HG02884 (cell line): ENCODE data around the gene CACNA1C.

Experiments used
- ATAC-seq: cut with Tn5 transposase; IDR thresholded peaks from one replicate; pipeline ENCODE4 v1.9.1; 2021; ENCODE audit warnings: mild to moderate bottlenecking, moderate library complexity; ENCODE audit not compliant: unreplicated experiment

Gene CACNA1C

GRCh38 chr12:2191534-2192153 lies 138.9 kb downstream of the CACNA1C start:
- no peak for ATAC-seq

GRCh38 chr12:2192231-2192630 lies 139.4 kb downstream of the CACNA1C start:
- ATAC-seq: no peak

- no peak for ATAC-seq
Observed at GRCh38 chr12:2194060-2194459, 141.3 kb downstream of the CACNA1C start.

GRCh38 chr12:2194571-2194970 lies 141.8 kb downstream of the CACNA1C start:
- no peak for ATAC-seq

GRCh38 chr12:2195085-2195484 lies 142.3 kb downstream of the CACNA1C start:
- ATAC-seq: no peak

- ATAC-seq: no peak
Observed at GRCh38 chr12:2198005-2198501, 145.3 kb downstream of the CACNA1C start.

- no peak for ATAC-seq
Observed at GRCh38 chr12:2198542-2198941, 145.8 kb downstream of the CACNA1C start.

GRCh38 chr12:2205996-2206395 lies 153.2 kb downstream of the CACNA1C start:
- ATAC-seq: no peak

GRCh38 chr12:2208837-2209635 lies 156.2 kb downstream of the CACNA1C start:
- no peak for ATAC-seq

- ATAC-seq: no peak
Observed at GRCh38 chr12:2211119-2211518, 158.3 kb downstream of the CACNA1C start.

- no peak for ATAC-seq
Observed at GRCh38 chr12:2212537-2212936, 159.8 kb downstream of the CACNA1C start.

GRCh38 chr12:2212971-2213869 lies 160.4 kb downstream of the CACNA1C start:
- no peak for ATAC-seq

- ATAC-seq: no peak
Observed at GRCh38 chr12:2214411-2214810, 161.6 kb downstream of the CACNA1C start.

- no peak for ATAC-seq
Observed at GRCh38 chr12:2215709-2216560, 163.1 kb downstream of the CACNA1C start.

GRCh38 chr12:2218706-2219105 lies 165.9 kb downstream of the CACNA1C start:
- ATAC-seq: no peak

- ATAC-seq: no peak
Observed at GRCh38 chr12:2221030-2221621, 168.3 kb downstream of the CACNA1C start.

GRCh38 chr12:2222691-2223090 lies 169.9 kb downstream of the CACNA1C start:
- ATAC-seq: no peak

GRCh38 chr12:2224961-2225360 lies 172.2 kb downstream of the CACNA1C start:
- ATAC-seq: no peak

- ATAC-seq: no peak
Observed at GRCh38 chr12:2225696-2226095, 172.9 kb downstream of the CACNA1C start.

- no peak for ATAC-seq
Observed at GRCh38 chr12:2226641-2227040, 173.9 kb downstream of the CACNA1C start.
